Activated T-helper 1 cell treated with anti-CD3 and anti-CD28 coated beads, Interleukin-2, amount 50 U/mL, for 16 hours (primary cell): ENCODE data around the gene HPCAL4.

Source experiments
- DNase-seq, 2 donors: peaks; one replicate each; pipeline ENCODE4 v3.0.0-alpha.2; 2020; ENCODE audit warnings: low read depth in 1 of 2, low spot score in 1 of 2

The HPCAL4 gene

GRCh38 chr1:39631361-39632322 is 59.6 kb downstream of the HPCAL4 start:
- no peak for DNase-seq

GRCh38 chr1:39628807-39629350 is 62.4 kb downstream of the HPCAL4 start:
- no peak for DNase-seq
